Measurements from ENCODE around the gene CST7.
"Not testable (repeated sequence)": the region's sequence is repeated elsewhere in the genome, so short reads cannot be mapped to it uniquely, and the experiment has no call there.

The CST7 gene

GRCh38 chr20:24929867-24930723 lies 19.0 kb upstream of the CST7 start:
- peak in 1 of 2 experiments; percentile 24 for DNase-seq

GRCh38 chr20:24930724-24931688 lies 18.1 kb upstream of the CST7 start:
- not testable (repeated sequence) for DNase-seq

GRCh38 chr20:24931893-24932292 lies 17.2 kb upstream of the CST7 start:
- not testable (repeated sequence) for DNase-seq

- no peak for DNase-seq
Measured at GRCh38 chr20:24933266-24933908, 15.7 kb upstream of the CST7 start.

- DNase-seq, result no peak
Measured at GRCh38 chr20:24934101-24934661, 14.9 kb upstream of the CST7 start.

- no peak for DNase-seq
Measured at GRCh38 chr20:24934716-24935115, 14.4 kb upstream of the CST7 start.

GRCh38 chr20:24935140-24935539 lies 13.9 kb upstream of the CST7 start:
- DNase-seq, result no peak

- DNase-seq, result no peak
Measured at GRCh38 chr20:24935766-24936525, 13.1 kb upstream of the CST7 start.

GRCh38 chr20:24936526-24937407 lies 12.3 kb upstream of the CST7 start:
- DNase-seq, result no peak

- DNase-seq, result no peak
Measured at GRCh38 chr20:24937579-24937978, 11.5 kb upstream of the CST7 start.

GRCh38 chr20:24938498-24938897 lies 10.6 kb upstream of the CST7 start:
- no peak for DNase-seq

- no peak for DNase-seq
Measured at GRCh38 chr20:24939036-24939435, 10.0 kb upstream of the CST7 start.

GRCh38 chr20:24942679-24943078 lies 6.4 kb upstream of the CST7 start:
- DNase-seq, result no peak

GRCh38 chr20:24943196-24943595 lies 5.9 kb upstream of the CST7 start:
- DNase-seq, result no peak

- no peak for DNase-seq
Measured at GRCh38 chr20:24943731-24944130, 5.3 kb upstream of the CST7 start.

GRCh38 chr20:24946376-24946775 lies 2.7 kb upstream of the CST7 start:
- not testable (repeated sequence) for DNase-seq

GRCh38 chr20:24948396-24948938 lies 602 bp upstream of the CST7 start:
- DNase-seq, result not testable (repeated sequence)

GRCh38 chr20:24949756-24950127 lies 673 bp downstream of the CST7 start:
- DNase-seq, result no peak

GRCh38 chr20:24950128-24950835 lies 1.2 kb downstream of the CST7 start:
- DNase-seq, result no peak

Measured in stimulated activated CD4-positive, alpha-beta T cell treated with anti-CD3 and anti-CD28 coated beads, Interleukin-4, amount 100 ng/mL, for 4 hours (primary cell).